HUES64 (cell line): ENCODE measurements around the gene MAPRE3.

Experiments used
- H3K27ac ChIP-seq: 2 replicates; pipeline ENCODE4 v1.7.0; 2013; ENCODE audit warnings: low read depth, low read length, inconsistent platforms
- H3K27me3 ChIP-seq: 2 replicates; pipeline ENCODE4 v1.6.1; 2013; ENCODE audit warnings: mild to moderate bottlenecking, low read length; ENCODE audit not compliant: insufficient read depth
- H3K36me3 ChIP-seq: 2 replicates; pipeline ENCODE4 v1.6.1; 2013; ENCODE audit warnings: mild to moderate bottlenecking, low read length; ENCODE audit not compliant: insufficient read depth
- H3K4me1 ChIP-seq: 2 replicates; pipeline ENCODE4 v1.6.1; 2013; ENCODE audit warnings: mild to moderate bottlenecking, low read length, moderate library complexity; ENCODE audit not compliant: insufficient read depth
- H3K4me3 ChIP-seq: 2 replicates; pipeline ENCODE4 v1.5.1; 2013; ENCODE audit warnings: mild to moderate bottlenecking, low read length, moderate library complexity
- H3K9ac ChIP-seq: 2 replicates; pipeline ENCODE4 v1.6.1; 2013; ENCODE audit warnings: mild to moderate bottlenecking, low read depth, low read length
- H3K9me3 ChIP-seq: 2 replicates; pipeline ENCODE4 v1.6.1; 2013; ENCODE audit warnings: low read depth, low read length; ENCODE audit not compliant: insufficient read depth
- WGBS: fragments of 150-250, 120-280 bp; methylation state at CpG from one replicate; pipeline ENCODE4 v1.1.7; 2013; ENCODE audit warnings: missing lambda C conversion rate; 5-methylcytosine and 5-hydroxymethylcytosine counted together

MAPRE3 gene

DNA sequence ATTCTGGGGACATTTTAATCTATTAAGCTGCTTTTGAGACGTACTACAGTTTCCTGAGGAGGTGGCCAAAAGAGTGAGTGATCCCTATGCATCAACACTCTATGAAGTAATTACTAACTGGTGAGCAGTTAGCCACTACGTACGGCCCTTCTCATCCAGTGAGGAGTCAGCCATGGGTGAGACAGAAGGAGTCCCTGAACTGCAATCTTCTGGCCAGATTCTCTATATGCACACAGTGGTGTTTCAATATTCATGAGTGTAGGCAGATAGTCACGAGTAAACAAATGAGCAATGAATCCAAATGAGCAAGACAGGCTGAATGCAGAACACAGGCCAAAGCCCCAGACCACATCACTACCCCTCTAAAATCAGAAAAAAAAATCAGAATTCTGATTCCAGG is 32.6 kb downstream of the MAPRE3 start:
- no peaks in the 10 kb centered on the region for H3K27me3 ChIP-seq
- no peak overlapping the region for H3K4me3 ChIP-seq
- no peak overlapping the region for H3K9ac ChIP-seq
- H3K27ac ChIP-seq: no peak overlapping the region
- no peaks in the 10 kb centered on the region for H3K9me3 ChIP-seq
- WGBS: 92% methylated on average over 4 of the region's 4 CpGs
- no peaks in the 10 kb centered on the region for H3K36me3 ChIP-seq
- H3K4me1 ChIP-seq: no peaks in the 10 kb centered on the region

DNA sequence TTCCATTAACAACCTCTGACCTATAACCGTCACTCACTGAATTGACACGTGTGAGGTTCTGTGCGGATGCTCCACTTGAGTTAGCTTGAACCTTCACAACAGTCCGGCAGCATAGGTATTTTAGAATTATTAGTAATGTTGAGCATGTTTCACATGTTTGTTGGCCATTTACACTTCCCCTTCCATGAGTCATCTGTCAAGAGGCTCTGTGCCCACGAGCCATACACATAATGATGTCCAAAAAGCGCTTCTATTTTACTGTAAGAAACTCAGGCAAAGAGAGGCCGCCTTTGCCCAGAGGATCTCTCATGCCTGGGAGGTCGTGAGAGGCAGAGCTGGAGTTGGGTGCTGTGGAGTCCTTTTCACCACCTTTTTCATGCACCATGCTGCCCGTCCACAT is 33.4 kb downstream of the MAPRE3 start:
- Histone ChIP-seq H3K27me3 (no peaks in the 10 kb centered on the region), H3K4me3 (no peak overlapping the region), H3K9me3 (0 out of 2 replicates have a peak, but pooled peaks cover 4% of the 10 kb centered on the region), H3K27ac (no peak overlapping the region), H3K36me3 (no peaks in the 10 kb centered on the region), H3K4me1 (no peaks in the 10 kb centered on the region), H3K9ac (no peak overlapping the region)
- WGBS: 92% methylated on average over 9 of the region's 9 CpGs

DNA sequence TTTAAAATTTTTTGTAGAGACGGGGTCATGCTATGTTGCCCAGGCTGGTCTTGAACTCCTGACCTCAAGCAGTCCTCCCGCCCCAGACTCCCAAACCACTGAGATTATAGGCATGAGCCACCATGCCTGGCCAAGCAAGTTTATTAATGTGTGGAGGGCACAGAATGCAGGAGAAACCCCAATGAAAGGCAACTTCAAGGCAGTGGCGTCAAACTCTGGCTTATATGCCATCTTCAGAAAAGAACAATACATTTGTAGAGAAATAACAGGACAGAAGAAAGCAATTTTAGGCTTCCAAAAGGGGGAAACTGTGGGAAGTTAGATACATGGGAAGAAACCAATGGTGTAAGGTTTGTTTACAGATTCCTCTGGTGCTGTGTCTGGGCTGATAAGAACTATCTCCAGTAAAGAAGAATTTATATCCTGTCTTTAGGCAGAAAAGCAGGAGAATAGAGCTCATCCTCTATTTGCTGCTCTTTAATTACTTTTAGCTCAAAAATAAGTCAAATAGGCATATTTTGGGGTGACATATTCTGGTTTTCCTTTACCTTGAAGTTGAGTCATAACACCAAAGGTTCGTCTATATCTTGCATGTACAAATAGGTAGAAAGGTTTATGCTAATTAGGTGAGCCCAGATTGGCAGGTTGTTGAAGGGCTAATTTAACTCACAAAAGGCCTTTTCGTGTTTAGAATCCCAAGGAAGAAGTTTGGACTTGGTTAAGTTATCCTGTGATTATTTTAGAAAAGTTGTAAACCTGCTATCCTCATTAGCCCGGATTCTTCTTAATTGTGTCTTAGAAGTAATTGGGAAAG is 36.4 kb downstream of the MAPRE3 start:
- Histone ChIP-seq H3K27ac (no peak overlapping the region), H3K9me3 (0 out of 2 replicates have a peak, but pooled peaks cover 4% of the 10 kb centered on the region), H3K9ac (no peak overlapping the region), H3K36me3 (no peaks in the 10 kb centered on the region), H3K4me3 (no peak overlapping the region), H3K27me3 (no peaks in the 10 kb centered on the region), H3K4me1 (no peaks in the 10 kb centered on the region)
- 86% methylated on average over 6 of the region's 6 CpGs for WGBS

DNA sequence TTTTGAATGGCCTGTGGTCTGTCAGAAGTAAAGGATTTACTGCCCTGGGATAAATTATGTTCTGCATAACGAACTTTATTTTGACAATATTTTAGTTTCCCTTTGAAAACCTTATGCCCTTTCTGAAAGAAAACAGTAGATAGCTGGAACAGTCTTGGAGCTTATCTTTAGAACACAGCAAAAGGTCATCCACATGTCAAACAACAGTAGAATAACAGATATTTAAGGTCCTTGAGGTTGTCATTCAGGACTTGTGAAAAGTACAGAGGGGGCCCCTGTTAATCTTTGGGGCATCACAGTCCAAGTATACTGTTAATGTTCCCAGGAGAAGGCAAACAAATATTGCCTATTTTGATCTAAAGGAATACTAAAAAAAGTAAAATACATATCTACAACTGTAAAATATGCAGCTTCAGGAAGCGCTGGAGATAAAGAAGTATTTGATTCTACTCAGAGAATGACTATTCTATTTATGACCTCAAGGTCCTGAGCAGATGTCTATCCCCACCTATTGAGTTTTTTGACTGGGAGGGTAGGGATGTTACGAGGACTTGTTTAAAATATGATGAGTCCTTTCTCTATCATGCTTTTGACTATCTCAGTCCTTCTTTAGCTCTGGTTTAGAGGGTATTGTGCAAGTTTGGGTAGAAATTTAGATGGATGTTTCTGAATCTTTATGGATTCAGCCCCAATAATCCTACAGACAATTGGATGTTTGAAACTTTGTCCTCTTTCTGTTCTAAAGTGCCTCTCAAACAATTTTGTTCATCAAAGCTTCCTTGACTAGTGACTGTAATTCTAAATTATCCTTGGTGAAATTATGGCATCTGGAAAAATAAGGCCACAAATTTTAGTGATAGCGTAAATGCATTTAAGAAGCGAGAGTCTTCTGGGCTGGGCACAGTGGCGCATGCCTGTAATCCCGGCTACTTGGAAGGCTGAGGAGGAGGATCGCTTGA is 37.3 kb downstream of the MAPRE3 start:
- Histone ChIP-seq H3K27ac (no peak overlapping the region), H3K4me3 (no peak overlapping the region), H3K9me3 (0 out of 2 replicates have a peak, but pooled peaks cover 4% of the 10 kb centered on the region), H3K9ac (no peak overlapping the region), H3K4me1 (no peaks in the 10 kb centered on the region), H3K36me3 (no peaks in the 10 kb centered on the region), H3K27me3 (no peaks in the 10 kb centered on the region)
- 83% methylated on average over 7 of the region's 8 CpGs for WGBS

DNA sequence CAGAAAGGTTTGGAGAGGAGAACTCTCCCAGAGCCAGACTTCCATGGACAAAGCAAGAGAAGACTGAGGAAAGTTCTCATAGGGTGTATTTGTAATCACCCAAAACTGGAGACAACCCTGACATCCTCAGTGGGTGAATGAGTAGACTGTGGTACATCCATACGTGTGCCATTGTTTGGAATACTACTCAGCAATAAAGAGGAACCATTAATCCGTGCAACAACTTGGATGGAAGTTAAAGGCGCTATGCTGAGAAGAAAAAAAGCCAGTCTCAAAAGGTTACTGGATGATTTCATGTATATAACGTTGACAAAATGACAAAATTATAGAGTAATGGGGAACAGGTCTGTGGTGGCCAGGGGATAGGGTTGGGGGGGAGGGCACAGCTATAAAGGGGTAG is 38.2 kb downstream of the MAPRE3 start:
- H3K4me1 ChIP-seq: no peaks in the 10 kb centered on the region
- no peak overlapping the region for H3K27ac ChIP-seq
- no peaks in the 10 kb centered on the region for H3K36me3 ChIP-seq
- no peak overlapping the region for H3K4me3 ChIP-seq
- H3K9ac ChIP-seq: no peak overlapping the region
- peaks cover 9% of the 10 kb centered on the region; the same call in 1 of the 2 replicates for H3K9me3 ChIP-seq
- WGBS: 94% methylated on average over 4 of the region's 4 CpGs
- H3K27me3 ChIP-seq: no peaks in the 10 kb centered on the region

DNA sequence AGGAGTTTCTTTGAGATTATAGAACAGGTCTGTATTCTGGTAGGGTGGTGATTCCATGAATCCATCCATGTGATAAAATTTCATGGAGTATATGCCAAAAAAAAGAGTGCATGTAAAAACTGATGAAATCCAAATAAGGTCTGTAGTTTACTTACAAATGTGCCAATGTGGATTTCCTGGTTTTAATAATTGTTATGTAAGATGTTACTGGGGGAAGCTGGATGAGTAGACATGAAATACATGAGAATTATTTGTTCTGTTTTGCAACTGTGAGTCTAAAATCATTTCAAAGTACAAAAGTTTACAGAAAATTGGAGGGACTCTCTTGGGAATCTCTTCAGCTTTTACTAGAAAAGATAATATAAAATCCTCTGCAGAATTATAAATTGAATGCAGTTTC is 38.6 kb downstream of the MAPRE3 start:
- no peaks in the 10 kb centered on the region for H3K4me1 ChIP-seq
- H3K4me3 ChIP-seq: no peak overlapping the region
- H3K9ac ChIP-seq: no peak overlapping the region
- H3K27me3 ChIP-seq: no peaks in the 10 kb centered on the region
- H3K36me3 ChIP-seq: no peaks in the 10 kb centered on the region
- peaks cover 11% of the 10 kb centered on the region; the same call in 1 of the 2 replicates for H3K9me3 ChIP-seq
- no peak overlapping the region for H3K27ac ChIP-seq

DNA sequence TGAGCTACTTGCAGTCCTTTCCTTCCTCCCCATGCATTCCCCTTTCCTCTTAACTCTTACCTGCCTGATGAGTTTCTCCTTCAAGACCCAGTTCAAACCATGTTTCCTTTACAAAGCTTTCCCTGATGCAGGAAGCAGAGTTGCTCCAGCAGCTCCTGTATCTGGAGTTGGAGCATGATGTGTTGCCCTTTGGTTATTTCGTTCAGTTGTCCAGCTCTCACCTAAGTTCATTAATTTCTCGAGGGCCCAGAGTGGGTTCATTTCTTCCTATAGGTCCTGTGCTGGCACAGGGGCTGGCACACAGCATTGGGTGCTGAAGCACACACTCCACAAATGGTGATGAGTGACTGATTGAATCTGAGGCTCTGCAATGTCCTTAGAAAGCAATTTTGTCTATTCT is 39.3 kb downstream of the MAPRE3 start:
- no peaks in the 10 kb centered on the region for H3K27me3 ChIP-seq
- H3K36me3 ChIP-seq: no peaks in the 10 kb centered on the region
- no peaks in the 10 kb centered on the region for H3K4me1 ChIP-seq
- H3K9ac ChIP-seq: no peak overlapping the region
- H3K27ac ChIP-seq: no peak overlapping the region
- no peak overlapping the region for H3K4me3 ChIP-seq
- peaks cover 11% of the 10 kb centered on the region; the same call in 1 of the 2 replicates for H3K9me3 ChIP-seq
- 85% methylated on average over 2 of the region's 2 CpGs for WGBS

DNA sequence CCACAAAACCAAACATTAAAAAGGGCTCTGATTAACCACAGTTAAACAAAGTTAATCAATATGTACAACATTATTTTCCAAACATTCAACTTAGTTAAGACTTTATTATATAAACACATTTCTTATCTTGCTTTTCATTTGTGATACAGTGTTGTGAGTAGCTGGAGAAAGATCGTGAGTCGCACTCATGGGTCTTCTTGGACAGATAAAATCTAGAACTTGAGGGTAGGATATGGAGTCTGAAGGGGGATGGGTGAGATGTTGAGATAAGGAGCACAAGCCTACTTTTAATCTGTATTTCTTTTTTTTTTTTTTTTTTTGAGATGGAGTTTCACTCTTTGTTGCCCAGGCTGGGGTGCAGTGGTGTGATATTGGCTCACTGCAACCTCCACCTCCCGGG is 39.7 kb downstream of the MAPRE3 start:
- no peaks in the 10 kb centered on the region for H3K27me3 ChIP-seq
- H3K4me1 ChIP-seq: no peaks in the 10 kb centered on the region
- H3K27ac ChIP-seq: no peak overlapping the region
- H3K4me3 ChIP-seq: no peak overlapping the region
- no peaks in the 10 kb centered on the region for H3K36me3 ChIP-seq
- H3K9ac ChIP-seq: no peak overlapping the region
- H3K9me3 ChIP-seq: peaks cover 11% of the 10 kb centered on the region; the same call in 1 of the 2 replicates
- 92% methylated on average over 2 of the region's 3 CpGs for WGBS

DNA sequence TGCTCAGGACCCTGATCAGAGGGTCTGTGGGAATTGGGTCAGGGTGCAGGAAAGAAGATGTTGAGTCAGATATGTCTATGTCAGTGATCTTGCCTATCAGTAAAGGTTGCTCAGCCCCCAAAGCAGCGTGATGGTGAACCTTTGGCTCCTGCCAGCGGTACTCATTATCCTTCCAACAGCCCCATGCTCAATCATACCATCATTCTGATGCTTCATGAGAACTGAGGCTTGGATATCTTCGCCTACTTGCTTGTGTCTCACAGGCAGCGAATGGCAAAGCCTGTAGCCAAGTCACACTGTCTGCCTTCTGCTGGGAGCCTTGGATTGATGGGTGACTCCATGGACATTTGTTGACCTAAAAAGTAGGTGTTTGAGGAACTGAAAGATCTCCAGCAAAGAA is 43.3 kb downstream of the MAPRE3 start:
- Histone ChIP-seq H3K27ac (no peak overlapping the region), H3K36me3 (no peaks in the 10 kb centered on the region), H3K9ac (no peak overlapping the region), H3K4me3 (no peak overlapping the region), H3K9me3 (peaks cover 8% of the 10 kb centered on the region; the same call in 1 of the 2 replicates), H3K27me3 (no peaks in the 10 kb centered on the region), H3K4me1 (peaks cover 3% of the 10 kb centered on the region; the same call in 1 of the 2 replicates)
- WGBS: 88% methylated on average over 4 of the region's 4 CpGs

DNA sequence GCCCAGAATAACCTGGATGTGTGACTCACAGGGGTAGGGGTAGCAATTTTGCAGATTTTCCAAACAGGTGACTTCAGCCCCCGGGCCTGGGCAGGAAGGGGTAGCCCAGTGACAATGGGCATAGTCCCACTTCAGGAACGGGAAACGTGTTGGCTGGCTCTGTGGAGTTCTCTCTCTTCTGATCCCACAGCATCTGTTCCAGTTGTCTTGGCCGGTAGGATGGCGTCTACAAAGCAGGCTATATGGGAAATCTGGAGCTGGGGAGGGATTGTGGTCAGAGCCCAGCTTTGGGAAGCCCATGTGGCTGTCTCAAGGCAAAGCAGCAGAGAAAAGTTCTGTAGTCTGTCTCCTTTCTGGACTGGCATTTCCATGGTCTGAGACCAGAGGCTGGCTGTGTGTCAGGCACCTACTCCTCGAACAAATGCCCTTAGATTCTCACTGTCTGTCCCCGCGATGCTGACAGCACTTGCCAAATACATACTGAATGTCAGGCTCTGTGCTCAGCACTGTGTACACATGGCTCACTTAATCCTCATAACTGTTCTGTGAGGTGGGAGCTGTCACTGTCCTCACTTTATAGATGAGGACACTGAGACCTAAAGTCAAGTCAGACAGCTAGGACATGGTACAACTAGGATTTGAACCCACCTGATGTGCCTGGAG is 44.5 kb downstream of the MAPRE3 start:
- no peak overlapping the region for H3K27ac ChIP-seq
- H3K4me3 ChIP-seq: no peak overlapping the region
- H3K9ac ChIP-seq: no peak overlapping the region
- H3K27me3 ChIP-seq: no peaks in the 10 kb centered on the region
- H3K9me3 ChIP-seq: peaks cover 7% of the 10 kb centered on the region; the same call in 1 of the 2 replicates
- H3K36me3 ChIP-seq: no peaks in the 10 kb centered on the region
- H3K4me1 ChIP-seq: peaks cover 3% of the 10 kb centered on the region; the same call in 1 of the 2 replicates
- 93% methylated on average over 8 of the region's 8 CpGs for WGBS
